Heart left ventricle (tissue), 13 donors: ENCODE data around the gene CHAD.

Experiments used
- POLR2A ChIP-seq, 2 donors: fragments of 450-650 bp; IDR thresholded peaks; one replicate each; pipeline ENCODE4 v1.6.1; 2017; ENCODE audit warnings: antibody characterized with exemption in 2 of 2, mild to moderate bottlenecking in 2 of 2, moderate library complexity in 2 of 2
- TF ChIP-seq, protein P1 (sequence below), 12 donors: fragments of 200-600 bp; sonication (generic) in 4 of 12; IDR thresholded peaks; one replicate each; pipeline versions ENCODE4 v1.5.0 to v1.8.0; 2018 to 2022; ENCODE audit warnings: antibody characterized with exemption in 12 of 12, mild to moderate bottlenecking in 5 of 12
- donor health status: ischemic (EF 13 %, LVEDD 7.1; RV severe dilation, severe dysfunction).
- donor health status: DM: no; HTN: yes; CAD: no.
- donor health status: DM: no; HTN: no; CAD: no.
- donor health status: ischemic (EF 25% LVEDD 6.9; RV normal size, moderate dysfunction).
- donor health status: ischemic (EF 25% LVEDD 5.7; RV mildly dilated, moderate dysfunction).
- donor health status: ischemic (EF 35%, LVEDD 5.7; RV mildly dilated, moderate dysfunction).
- donor health status: nonischemic (EF 11% LVEDD 7.7; RV severe dilation, severe dysfunction).
- donor health status: DM: yes; HTN: yes; CAD: no.
- donor health status: PGD.
- donor health status: ischemic (EF 29% LVEDD 5.4; RV normal size, mild dysfunction).
- donor health status: nonischemic (EF 23%, LVEDD 6.1; RV moderate dilation, normal function).

- TF ChIP-seq, protein P1, sequence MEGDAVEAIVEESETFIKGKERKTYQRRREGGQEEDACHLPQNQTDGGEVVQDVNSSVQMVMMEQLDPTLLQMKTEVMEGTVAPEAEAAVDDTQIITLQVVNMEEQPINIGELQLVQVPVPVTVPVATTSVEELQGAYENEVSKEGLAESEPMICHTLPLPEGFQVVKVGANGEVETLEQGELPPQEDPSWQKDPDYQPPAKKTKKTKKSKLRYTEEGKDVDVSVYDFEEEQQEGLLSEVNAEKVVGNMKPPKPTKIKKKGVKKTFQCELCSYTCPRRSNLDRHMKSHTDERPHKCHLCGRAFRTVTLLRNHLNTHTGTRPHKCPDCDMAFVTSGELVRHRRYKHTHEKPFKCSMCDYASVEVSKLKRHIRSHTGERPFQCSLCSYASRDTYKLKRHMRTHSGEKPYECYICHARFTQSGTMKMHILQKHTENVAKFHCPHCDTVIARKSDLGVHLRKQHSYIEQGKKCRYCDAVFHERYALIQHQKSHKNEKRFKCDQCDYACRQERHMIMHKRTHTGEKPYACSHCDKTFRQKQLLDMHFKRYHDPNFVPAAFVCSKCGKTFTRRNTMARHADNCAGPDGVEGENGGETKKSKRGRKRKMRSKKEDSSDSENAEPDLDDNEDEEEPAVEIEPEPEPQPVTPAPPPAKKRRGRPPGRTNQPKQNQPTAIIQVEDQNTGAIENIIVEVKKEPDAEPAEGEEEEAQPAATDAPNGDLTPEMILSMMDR (IDR thresholded peaks at IDR 0.05): no peak
- TF ChIP-seq POLR2A (IDR thresholded peaks at IDR 0.05): no peak
Observed at GRCh38 chr17:50440838-50441829, 27.5 kb downstream of the CHAD start.
